NCI-H748 (cell line): ENCODE data around the gene SLC35A2.
A peak's percentile ranks its signal among the peaks of the same experiment; 100 is the strongest.

Source experiments
- DNase-seq: peaks from one replicate; lab custom pipeline; 2025; ENCODE audit not compliant: unreplicated experiment; lab: John Stamatoyannopoulos, UW

Gene SLC35A2

DNA sequence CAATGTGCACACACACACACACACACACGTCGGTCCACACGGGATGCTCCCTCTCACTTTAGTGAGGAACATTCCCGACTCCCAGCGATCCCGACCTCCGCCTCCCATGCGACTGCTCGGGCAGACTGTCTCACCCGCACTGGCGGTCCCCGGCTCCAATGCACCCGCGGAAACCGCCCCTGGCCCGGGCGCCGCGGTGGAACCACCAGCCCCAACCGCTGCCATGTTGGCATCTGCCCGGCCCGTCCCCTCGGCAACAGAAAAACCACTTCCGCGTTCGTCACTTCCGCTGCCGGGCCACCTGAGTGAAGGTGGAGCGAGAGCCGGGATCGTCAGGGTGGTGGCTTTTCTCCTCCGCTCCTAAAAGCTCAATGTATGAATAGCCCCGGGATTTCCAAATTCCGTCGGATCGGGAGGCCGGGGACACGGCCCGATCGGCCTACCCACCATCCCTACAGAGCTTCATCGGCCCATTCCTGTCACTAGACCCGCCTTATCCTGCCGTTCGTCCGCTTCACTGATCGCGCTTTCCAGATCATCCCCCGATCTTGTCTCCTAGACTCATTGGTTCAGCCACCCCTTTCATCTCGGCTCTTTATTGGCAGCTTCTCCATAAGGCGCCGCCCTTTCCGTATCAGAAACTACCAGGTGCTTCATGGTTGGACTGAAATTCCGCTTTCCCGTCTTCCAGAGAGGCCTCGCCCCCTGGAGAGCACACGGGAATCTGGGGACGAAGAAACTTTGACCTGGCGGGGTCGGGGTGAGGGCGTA, at the start of gene SLC35A2:
Gene SLC35A2 (minus strand): TSS at position 235 of the 771 bp plus-strand sequence. CDS start 10 bp downstream, at position 225.
- DNase-seq, result peak; percentile 92

DNA sequence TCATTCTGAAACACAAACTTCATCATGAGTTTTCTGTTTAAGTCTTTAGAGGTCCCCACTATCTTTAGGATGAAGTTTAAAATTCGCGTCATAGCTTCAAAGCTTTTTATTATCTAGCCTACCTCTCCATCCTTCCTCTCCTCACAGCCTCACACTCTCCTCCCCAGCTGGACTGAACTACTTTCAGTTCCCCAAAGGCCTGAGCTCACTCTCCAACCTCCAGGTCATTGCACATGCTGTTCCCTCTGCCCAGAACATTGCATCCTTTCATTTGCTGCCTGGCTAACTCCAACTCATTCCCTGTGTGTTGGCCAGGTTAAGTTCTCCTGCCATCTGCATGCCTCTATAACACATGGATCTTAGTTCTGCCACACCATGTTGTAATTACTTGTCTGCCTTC, 48.8 kb upstream of the SLC35A2 start:
- no peak for DNase-seq

DNA sequence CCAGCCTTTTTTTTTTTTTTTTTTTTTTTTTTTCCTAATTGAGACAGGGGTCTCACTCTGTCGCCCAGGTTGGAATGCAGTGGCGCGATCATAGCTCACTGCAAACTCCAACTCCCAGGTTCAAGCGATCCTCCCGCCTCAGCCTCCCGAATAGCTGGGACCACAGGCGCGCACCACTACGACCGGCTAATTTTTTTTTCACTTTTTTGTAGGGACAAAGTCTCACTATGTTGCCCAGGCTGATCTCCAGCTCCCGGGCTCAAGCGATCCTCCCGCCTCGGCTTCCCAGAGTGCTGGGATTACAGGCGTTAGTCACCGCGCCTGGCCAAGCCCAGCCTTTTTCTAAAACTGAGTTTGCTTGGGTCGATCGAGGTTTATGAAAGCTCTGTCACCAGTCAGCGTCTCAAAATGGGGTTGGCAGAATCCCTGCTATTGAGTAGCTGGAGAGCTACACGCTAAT, 47.2 kb upstream of the SLC35A2 start:
- peak; percentile 47 for DNase-seq

DNA sequence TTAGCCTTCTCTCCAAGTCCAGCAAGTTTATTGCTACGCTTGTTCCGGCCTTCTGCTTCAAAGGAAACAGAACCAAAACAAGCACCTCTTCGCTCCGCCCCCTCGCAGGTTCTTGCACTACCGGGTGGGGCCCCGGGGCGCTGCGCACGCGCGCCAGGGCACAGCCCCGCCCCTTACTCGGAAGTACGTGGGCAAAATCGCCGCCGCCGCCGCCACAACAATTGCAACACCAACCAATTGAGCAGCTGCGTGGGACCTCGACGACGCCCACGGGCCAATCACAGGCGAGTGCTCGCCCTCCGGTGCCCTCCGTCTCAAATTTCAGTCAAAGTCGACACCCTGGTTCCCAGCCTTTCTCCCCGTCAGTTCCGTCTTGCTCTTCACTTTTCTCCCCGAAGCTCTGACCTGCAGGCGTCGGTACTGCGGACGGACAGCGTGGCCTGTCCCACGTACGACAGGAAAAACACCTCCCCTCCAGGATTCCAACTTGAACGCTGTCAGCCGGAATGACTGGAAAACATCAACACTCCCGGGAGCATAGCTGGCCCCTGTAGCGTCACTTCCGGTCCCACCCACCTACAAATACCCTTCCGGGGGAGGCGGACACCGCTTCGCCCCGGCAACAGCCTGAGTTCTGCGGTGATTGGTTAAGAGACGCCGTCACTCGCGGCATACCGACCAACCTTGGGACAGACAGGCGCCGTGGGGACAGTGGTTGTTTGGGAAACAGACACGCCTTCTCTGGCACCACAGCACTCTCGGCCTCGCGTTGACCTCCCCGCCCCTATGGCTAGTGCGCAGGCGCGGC, 46.6 kb upstream of the SLC35A2 start:
- peak; percentile 98 for DNase-seq

DNA sequence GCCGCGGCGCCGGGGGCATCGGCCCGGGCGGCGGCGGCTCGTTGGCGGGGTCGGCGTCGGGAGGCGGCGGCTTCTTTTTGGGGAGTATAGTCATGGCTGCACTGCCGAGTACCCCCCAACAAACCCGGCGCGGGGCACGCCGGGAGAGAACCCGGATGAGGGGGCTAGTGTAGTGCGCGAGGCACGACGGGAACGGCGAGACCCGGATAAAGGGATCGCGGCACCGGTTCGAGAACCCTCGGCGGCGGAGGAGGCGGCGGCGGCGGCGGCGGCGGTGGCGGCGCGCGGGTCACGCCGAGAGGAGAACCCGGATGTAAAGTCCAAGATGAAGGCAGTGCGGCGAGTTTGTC, 46.0 kb upstream of the SLC35A2 start, which contains the start of gene OTUD5:
Gene OTUD5 (minus strand): TSS at position 131 of the 350 bp plus-strand sequence. CDS start 37 bp downstream, at position 94.
- DNase-seq, result peak; percentile 82

DNA sequence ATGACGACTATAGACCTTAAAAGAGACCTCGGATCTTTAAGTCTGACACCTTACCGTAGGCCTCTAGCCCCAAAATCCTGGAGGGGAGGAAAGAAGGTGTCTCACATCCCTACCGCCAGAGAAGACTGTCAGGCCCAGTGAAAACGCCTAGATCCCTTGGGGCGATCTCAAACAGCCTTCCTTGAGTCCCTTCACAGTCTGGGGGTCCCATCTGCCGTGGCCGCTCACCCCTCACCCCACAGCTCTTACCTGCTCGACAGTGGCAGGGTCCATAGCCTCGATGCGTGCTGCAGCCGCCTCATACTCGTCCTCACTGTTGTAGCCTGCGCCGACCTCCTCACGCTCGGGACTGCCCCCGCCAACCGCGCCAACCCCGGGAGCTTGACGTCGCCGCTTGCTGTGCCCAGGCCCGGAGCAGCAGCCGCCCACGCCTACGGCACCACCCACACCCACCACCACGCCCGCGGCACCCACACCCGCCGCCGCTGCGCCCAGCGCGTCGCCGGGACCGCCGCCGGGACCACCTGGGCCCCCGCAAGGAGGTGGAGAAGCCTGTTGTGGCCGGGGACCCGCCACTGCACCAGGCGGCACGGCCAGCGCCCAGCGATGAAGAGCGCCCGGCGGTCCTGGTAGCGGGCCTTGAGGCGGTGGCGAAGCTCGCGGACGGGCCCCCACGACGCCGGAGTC, 45.4 kb upstream of the SLC35A2 start:
- no peak for DNase-seq

DNA sequence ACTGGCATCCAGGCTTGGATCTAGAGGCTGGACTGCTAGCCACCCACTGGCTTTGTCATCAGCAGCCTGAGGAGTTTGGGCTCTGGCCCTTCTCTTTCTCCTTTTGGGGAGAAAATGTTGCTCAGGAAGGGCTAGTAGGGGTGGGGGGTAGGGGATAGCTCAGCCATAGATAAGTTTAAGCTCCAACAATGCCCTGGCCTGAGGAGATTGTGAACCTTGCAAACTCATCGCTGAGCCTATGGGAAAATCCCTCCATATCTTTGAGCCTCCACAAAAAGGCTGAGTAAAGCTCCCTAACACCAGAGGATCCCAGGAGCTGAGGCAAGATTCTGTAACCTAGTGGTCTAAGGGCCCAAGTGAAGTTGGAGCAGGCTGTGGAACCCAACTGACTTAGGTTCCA, 37.1 kb upstream of the SLC35A2 start:
- DNase-seq, result no peak

DNA sequence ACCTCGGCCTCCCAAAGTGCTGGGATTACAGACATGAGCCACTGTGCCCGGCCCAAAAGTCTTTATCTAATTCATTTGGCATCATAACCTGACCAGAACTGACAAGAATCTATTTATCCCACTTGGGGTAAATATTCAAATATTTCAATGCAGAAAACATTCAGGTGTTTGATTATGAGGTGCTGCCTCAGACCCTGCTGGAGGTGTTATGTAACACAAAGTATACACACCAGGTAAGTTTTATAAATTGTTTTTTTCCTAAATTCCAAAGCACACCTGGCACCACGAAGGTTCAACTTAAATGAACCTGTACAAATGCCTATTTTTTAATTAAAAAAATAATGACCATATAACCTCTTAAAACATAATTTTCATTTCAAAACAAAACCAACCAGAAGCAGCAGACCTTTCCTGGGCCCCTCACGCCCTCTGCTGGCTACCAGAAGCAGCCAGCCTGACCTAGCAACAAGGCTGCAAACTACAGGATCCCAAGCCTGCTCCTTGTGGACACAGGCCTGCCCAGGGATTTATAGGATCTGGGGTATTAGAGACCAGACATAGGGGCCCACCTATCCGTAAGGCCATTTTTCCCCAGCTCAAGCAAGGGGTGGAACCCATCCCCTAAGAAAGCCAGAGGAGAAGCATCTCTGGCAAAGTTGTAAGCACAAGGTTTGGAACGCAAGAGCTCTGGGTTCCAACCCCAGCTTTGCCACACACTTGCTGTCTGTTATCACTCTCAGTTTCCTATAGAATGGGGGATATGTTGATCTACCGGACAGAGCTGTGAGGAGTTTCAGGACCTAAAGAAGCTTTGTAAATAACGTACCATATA, 34.3 kb upstream of the SLC35A2 start:
- peak; percentile 23 for DNase-seq

DNA sequence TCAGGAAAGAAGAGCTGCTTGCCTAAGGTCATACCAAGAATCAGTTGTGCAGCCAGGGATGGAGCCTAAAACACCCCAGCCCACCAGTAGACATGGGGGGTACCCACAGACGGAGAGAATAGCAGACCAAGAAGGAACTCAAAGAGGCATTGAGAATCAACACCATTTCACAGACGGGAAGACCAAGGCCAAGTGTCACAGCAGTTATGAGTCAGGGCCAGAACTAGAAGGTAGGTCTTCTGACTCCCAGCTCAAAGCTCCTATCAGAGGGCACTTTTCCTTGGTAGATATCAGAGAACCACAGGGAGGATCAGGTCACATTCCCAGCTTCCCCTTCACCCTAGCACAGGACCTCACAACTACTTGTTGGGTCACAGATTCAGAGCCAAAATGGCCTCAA, 31.4 kb upstream of the SLC35A2 start:
- DNase-seq, result no peak

DNA sequence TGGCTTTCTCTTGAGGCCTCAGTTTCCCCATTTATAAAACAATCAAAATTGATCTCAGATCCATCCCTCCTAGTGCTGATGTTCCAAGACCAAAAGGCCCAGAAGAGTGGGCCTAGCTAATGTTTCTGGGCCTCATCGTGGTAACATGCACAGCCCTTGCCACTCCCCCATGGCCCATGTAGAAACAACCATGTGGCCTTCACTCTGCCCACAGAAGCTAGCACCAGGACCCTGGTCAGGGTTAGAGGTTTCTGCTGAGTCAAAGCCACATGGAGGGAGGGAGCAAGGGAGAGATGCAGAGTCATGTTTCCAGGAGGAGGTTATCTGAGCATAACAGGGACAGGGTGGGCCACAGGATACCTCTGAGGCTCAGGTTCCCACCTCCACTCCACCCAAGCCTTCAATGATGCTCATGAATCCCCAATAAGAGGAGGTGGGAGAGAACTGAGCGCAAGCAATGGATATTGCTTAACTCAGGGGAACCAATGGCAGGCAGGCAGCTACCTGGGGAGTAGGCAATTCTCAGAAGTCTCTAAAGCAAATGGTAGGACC, 29.0 kb upstream of the SLC35A2 start:
- no peak for DNase-seq

DNA sequence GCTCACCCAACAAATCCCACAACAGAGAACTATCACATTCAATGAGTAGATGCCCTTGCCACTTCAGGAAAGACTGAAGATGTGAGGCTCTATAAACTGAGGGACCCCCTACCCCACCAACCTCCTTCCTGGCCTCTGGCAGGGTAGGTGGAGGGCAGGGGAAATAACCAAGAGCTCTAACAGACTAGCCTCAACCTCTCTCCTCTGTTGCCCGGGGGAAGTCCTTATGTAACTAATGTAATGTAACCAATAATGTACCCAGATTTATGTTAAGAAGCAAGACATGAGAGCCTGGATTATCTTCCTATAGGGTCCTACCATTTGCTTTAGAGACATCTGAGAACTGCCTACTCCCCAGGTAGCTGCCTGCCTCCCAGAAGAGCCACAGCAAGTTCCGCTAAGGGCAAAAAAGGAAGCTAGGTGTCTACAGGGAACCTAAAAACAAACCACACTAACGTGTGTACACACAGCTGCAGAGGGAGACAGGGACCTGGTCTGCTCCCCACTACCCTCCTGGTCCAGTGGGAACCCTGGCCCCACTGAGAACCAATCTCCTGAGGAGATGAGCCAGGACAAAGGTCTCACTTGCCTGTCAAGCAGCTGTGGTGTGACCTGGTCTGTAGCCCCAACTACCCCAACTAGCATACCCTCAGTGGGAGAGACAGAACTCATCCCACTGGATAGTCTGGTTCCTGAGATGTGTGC, 28.2 kb upstream of the SLC35A2 start:
- no peak for DNase-seq

DNA sequence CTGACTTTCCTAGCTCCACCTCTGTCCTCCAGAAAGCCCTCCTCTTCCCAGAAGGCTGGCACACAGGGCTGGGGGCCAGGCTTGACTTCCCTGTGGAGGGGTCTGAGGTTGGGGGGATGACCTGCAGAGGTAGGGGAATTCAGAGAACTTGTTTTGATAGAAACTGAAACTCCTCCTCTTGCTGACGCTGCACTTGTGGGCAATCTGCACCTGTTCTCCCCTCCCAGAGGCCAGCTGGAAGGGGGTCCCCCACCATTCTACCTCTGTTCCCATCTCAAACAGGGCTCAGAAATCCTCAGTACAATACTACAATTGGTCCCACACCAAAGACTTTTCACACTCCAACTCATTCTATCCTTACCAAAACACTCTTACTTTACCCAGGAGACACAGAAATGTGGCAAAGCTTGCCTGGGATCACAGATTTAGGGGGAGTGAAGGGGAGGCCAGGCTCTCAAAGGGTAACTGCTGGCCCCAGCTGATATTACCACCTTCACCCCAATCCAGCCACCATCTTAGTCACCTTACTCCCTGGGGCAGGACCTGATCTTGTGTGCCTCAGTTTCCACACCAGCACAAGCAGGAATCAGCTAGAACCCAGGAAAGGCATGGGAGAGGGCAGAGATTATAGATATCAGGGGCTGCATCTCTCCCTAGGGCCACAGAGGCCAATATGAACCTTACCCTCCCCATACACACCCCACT, 27.4 kb upstream of the SLC35A2 start:
- no peak for DNase-seq

DNA sequence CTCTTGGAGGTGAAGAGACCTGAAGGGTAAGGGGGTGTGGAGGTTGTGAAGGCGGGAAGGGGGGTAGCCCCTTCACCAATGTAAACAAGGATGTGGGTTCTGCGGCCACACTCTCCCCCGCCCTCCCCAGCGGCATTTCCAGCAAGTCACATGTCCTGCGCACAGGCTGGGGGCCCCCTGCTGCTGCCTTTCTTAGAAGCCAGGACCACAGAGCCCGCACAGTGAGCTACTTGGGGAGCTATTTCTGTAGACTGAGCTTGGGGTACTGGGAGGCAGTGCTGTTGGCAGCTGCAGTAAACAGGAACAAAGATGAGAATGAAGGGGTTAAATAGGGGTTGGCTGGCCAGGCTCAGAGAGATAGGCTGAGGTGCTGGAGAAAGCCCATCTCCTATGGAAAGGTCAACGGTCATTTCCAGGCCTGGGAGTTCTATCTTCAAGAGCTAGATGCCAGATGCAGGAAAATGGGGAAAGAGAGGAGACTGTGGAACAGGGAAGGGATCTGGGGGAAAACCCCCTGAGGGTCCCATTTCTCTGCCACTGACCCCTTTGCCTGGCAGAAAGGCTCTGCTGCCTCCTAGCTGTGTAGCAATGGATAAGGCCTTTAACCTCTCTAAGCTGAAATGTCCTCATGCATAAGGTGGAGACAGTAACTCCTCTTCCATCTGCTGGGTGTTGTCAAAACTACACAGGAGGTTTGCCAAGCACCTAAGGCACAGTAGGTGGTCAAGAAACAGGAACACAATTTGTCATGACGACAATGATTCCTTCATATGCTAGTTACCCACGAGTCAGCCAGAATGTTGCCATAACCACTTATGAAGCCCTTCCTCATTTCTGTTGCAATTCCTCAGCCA, 25.8 kb upstream of the SLC35A2 start:
- no peak for DNase-seq

DNA sequence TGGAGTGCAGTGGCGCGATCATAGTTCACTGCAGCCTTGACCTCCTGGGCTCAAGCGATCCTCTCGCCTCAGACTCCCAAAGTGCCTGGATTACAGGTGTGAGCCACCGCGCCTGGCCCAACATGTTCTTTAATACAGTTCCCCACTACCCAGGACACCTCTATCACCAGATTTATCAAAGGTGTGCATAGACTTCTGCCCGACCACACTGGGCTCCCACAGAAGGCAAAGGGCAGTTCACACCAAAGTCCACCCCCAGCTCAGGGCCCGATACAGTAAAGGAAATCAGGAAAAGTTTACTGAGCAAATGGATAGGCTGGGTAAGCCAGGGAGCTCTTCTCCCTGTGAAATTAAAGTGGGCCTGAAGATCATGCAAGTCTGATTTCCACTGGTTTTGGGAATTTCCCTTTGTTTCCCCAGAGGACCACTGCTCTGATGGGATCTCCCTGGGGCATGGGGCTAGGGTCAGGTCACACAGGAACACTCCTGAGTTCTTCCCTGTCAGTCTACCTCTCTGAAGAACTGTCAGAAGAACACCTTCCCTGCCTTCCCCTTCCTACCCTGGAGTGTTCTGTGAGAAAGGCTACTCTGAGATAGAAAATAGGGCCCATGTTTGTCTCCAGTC, 25.1 kb upstream of the SLC35A2 start:
- no peak for DNase-seq

DNA sequence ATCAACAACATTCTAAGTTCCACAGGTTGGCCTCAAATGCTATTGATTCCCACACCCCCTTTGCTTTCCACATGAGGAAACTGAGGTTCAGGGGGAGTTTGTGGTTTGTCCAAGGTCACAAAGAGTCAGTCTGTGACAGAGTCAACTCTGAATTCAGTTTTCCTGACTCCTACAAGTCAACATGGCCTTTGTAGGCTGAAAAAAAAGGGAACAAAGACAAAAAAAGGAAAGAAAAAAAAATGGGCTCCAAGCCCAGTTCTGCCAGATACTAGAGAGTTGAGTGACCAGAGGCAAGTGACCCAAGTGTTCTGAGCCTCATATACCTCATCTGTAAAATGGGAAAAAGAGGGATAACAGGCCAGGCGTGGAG, 23.8 kb upstream of the SLC35A2 start:
- DNase-seq, result no peak

DNA sequence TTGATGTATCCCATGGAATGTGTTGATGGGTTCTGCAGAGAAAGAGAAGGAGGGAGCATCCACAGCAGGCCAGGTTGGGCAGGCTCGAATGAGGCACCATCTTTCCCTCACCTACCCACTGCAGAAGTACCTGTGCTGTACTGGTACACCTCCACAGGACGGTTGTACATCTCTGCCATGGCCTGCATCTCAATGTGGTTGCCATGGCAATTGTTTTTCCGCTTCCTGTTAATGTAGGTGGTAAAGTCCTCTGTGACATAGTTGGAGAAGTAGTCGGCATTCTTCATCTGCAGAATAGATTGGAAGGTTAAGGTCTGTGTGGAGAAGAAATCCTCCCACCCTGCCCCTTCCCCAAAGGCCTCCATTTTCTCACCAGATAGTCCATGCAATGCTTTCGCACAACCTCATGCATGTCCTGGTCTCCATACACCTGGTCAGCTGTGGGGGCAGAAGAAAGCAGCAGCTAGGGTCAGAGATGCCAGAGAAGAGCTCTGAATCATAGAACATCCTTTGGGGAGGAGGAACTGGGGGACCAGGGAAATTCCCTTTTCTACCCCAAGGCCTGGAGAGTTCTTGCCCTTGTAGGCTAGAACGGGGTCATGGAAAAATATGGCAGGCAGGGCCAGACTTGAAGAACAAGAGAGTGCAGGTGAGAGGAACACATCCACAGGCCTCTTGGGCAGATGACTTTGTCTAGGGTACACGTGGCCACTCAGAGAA, 23.3 kb upstream of the SLC35A2 start:
- no peak for DNase-seq

DNA sequence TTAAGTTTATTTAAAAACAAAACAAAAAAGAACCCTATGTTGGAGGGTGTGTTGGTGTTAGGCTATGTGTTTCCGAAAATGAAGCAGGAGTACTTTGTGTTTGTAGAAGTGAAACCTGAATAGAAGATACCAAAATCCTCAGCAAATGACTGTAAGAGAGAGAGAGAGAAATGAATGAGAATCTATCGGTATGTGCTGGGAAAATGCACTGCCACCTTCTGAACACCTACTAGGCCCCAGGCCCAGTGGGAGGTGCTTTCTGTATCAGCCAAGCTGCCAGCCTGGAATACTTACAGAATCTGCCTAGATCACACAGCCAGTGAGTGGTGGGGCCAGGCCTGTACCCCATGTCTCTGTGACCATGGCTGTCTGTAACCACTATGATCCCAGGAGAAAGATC, 22.3 kb upstream of the SLC35A2 start:
- no peak for DNase-seq
